PC-3 (cell line): Measurements from ENCODE around the gene SLF1.

ENCODE experiments used
- EZH2 ChIP-seq: fragments of 300-600 bp; sonication (generic); IDR thresholded peaks from one replicate; pipeline ENCODE4 v1.6.1; 2017; ENCODE audit warnings: antibody characterized with exemption, mild to moderate bottlenecking, low read length; ENCODE audit not compliant: unreplicated experiment
- TF ChIP-seq, protein P1 (sequence below): fragments of 300-600 bp; sonication (generic); conservative IDR thresholded peaks from 2 replicates; pipeline ENCODE4 v1.5.1; 2017; ENCODE audit warnings: antibody characterized with exemption, low read depth, mild to moderate bottlenecking, low read length

DNA sequence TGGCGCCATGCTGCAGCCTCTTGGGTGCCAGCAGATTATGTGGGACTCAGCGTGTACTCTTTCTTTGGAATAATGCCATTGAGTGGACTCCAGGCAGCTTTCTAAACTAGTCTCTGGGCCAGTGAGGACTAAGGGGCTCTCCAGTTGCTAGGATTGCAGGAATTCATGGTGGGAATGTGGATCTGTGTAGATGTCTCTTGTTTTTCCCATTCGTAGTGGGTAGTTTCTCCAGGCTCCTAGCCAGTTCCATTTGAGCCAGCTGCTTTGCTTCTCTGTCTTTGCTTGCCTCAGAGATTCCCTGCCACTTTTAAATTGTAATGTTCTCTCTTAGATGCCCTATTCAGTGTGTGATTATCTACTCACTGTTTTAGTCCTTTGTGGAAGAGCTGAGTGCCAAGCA, 42.6 kb downstream of the SLF1 start:
- no peak for TF ChIP-seq EZH2
- TF ChIP-seq, protein P1, sequence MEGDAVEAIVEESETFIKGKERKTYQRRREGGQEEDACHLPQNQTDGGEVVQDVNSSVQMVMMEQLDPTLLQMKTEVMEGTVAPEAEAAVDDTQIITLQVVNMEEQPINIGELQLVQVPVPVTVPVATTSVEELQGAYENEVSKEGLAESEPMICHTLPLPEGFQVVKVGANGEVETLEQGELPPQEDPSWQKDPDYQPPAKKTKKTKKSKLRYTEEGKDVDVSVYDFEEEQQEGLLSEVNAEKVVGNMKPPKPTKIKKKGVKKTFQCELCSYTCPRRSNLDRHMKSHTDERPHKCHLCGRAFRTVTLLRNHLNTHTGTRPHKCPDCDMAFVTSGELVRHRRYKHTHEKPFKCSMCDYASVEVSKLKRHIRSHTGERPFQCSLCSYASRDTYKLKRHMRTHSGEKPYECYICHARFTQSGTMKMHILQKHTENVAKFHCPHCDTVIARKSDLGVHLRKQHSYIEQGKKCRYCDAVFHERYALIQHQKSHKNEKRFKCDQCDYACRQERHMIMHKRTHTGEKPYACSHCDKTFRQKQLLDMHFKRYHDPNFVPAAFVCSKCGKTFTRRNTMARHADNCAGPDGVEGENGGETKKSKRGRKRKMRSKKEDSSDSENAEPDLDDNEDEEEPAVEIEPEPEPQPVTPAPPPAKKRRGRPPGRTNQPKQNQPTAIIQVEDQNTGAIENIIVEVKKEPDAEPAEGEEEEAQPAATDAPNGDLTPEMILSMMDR, result no peak
